ENCODE data around the gene FAM135A.

GRCh38 chr6:70371454-70372105, 41.7 kb upstream of the FAM135A start:
- peak; percentile 58 to 71 (median 60) for TF ChIP-seq CTCF (IDR thresholded peaks at IDR 0.05)
- TF ChIP-seq POLR2A (IDR thresholded peaks at IDR 0.05) = no peak

All from testis (tissue), 2 donors.